GM18870 (cell line): ENCODE results near the gene TCP11.

Source experiments
- ATAC-seq: cut with Tn5 transposase; IDR thresholded peaks from one replicate; pipeline ENCODE4 v1.9.1; 2021; ENCODE audit warnings: moderate library complexity; ENCODE audit not compliant: unreplicated experiment

TCP11 gene

GRCh38 chr6:35082733-35083403 lies 58.3 kb downstream of the TCP11 start:
- no peak for ATAC-seq

DNA sequence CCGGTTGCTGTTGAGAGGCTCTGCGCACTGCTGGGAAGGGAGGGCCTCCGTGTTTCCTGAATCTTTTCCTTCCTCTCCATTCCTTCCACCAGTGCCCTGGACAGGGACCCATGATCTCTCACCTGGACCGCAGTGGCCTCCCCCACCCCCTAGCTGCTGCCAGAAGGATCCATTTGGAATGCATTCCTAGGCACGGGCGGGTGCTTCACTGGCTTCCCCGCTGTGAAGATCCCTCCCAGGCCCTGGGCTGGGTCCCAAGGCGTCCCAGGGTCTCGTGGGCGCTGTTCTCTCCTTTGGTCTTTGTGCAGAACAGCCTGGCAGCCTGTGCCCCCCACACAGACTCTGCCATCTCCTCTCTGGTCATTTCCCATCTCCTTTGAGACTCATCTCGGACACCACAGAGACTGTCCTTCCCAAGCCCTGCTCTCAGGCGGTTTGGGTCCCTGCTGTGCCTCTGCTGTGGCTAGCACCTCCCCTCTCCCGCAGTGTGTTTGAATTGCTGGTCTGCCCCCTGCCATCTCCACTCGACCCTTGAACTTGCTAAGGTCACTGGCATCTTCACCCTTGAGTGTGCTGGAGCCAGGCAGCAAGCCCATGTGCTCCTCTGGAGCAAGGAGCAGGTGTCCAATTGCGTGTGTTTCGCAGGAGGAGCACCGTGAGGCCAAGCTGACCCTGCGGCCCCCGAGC lies 59.0 kb downstream of the TCP11 start:
- no peak for ATAC-seq

DNA sequence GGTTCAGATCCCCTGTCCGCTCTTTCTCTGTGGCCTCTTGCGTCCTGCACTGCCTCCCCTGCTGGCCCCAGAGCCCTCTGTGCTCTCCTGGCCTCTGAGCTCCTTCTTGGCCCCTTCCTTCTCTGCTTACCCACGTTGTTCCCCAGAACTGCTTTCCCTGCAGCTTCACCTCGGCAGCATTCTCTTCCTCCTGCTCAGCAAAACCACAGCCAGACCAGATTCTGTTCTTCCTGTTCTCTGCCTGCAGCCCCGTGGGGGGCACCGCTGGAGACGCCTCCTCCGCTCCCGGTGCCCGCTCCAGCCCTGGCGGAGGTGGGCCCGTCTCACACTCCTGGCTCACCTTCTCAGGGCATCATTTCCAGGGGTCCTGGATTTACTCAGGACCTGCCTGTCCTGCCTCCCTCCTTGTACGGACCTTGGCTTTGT lies 59.7 kb downstream of the TCP11 start:
- no peak for ATAC-seq

DNA sequence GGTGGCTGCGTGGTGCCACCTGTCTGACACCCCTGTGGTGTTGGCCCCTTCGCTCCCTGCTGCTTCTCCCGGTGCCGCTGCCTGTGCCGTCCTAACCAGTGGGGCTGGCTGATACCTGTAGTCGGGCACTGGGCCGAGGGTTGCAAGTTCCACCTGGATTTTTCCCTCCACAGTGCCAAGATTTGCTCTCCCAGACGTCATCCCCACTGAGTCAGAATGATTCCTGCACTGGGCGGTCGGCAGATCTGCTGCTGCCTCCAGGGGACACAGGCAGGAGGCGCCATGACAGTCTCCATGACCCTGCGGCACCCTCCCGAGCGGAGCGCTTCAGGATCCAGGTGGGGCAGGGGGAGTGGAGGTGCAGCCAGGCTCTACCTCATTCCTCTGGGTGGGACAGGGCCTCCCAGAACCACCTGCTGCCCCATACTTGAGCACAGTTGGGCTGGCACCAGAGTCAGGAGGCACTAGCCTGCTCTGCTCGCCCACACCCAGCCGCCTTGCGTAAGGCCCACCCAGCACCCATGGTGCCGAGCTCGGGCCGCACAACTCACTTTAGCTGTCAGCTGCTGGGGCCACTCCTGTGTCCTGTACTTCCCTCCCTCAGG lies 60.2 kb downstream of the TCP11 start:
- ATAC-seq = no peak

- ATAC-seq = no peak
Measured at GRCh38 chr6:35080016-35080680, 61.0 kb downstream of the TCP11 start.

DNA sequence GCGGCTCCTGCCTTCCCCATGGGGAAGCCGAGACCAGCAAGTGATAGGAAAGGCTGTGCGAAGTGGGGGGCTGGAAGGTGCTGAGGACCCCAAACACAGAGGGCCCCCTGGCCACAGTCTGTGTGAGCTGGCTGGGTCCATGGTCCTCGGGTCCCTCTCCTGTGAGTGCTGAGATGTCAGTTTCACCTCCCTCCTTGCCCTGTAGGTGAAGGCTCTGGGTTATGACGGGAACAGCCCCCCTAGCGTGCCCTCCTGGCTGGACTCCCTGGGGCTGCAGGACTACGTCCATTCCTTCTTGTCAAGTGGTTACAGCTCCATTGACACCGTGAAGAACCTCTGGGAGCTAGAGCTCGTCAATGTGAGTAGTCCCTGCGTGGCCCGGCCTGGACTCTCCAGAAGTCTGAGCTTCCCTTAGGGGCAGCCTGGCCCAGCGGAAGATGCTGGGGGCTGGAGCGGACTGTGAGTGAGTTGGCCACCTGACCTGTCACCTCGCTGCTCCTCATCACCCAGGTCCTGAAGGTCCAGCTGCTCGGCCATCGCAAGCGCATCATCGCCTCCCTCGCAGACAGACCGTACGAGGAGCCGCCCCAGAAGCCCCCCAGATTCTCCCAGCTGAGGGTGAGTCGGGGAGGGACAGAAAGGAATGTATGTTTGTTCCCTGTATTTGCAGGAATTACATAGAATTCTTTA lies 61.7 kb downstream of the TCP11 start:
- ATAC-seq = no peak

- ATAC-seq = no peak
Measured at GRCh38 chr6:35078896-35079295, 62.2 kb downstream of the TCP11 start.

- no peak for ATAC-seq
Measured at GRCh38 chr6:35078226-35078850, 62.8 kb downstream of the TCP11 start.

DNA sequence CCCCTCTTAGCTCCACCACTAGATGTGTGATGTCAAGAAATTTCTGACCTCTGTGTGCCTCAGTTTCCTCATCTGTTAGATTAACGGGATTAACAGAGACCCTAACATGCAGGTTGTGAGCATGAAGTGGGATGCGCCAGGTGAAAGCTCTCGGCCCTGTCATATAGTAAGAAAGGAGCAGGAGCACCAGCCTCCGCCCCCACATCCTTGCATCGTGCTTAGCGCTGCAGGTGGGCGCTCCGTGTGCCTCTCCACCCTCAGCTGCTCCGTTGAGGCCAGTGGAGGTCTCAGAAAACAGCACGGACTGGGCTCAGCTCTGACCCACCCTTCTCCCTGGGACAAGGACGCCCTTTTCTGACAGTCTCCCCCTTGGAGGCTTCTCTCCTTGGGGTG lies 63.4 kb downstream of the TCP11 start:
- no peak for ATAC-seq

GRCh38 chr6:35076997-35077712 lies 64.0 kb downstream of the TCP11 start:
- ATAC-seq = no peak

DNA sequence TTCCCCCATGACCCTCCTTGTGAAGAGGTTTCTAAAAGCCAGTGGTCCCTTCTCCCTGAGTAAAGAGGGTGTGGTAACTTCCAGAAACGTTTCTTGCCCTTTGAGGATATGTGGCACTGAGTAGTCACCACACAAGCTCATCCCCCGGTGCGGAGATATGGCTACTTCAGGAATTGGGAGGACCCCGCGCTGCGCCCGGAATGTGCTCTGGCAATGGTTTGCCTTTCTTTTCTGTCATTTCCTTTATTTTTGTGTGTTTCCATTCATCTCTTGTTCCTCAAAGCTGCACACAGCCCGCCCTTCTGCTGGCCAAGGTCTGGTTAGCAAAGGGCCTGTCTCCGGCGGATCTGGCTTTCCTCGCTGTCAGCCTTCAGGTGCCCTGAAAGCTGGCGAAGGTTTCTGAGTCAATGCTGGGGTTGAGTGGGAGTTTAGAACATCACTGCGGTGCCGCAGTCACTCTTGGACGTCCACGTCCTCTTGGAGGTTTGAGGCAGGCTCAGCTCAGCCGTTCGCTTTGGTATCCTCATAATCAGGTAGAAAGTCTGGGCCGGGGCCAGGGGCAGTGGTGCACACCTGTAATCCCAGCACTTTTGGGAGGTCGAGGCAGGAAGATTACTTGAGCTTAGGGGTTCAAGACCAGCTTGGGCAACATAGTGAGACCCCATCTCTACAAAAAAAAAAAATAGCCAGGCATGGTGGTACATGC lies 67.2 kb downstream of the TCP11 start:
- ATAC-seq = no peak

GRCh38 chr6:35073211-35073610 lies 67.9 kb downstream of the TCP11 start:
- no peak for ATAC-seq

DNA sequence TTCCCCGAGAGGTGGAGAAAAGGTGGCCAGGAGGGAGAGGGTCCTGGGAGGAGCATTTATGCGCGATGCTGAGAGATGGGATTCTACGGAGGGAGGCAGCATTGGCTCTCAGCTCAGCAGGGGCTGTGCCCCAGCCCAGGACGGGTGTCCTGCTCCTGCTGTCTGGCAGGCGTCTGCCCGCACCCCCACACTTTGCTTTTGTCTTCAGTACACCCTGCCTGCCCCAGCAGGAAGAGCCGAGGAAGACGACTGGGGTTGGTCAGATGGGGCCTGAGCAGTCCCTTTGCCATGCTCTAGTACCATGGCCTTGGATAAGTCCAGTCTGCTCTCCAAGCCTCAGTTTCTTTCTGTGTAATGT lies 68.5 kb downstream of the TCP11 start:
- no peak for ATAC-seq

GRCh38 chr6:35072051-35072697 lies 69.0 kb downstream of the TCP11 start:
- no peak for ATAC-seq

DNA sequence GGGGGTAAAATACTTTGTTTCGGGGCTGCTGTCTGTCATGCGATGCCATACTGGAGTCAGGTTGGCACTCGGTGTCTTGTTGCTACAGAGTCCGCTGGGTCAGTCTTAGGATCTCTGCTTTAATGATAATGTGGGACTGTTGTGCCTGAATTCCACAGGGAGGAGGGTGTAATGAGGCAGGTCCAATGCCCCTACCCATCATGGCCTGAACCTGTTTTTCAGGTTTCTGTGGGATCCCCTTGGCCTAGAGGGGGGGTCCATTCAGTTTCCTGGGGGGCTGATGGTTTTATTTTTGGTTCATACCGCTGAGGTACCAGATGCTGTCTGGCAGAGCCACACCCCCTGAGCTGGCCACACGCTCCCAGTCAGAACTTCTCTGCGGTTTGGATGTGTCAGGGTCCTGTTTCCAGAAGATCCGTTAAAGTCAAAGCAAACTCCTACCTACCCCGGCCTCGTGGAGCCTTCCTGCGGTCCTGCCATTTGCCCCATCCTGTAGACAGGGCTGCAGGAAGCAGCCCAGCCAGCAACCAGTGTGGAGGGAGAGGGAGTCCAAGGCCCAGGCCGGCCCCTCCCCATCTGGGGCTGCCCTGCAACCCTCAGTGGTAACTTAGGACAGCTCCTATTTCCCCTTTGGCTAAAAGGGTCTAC lies 69.7 kb downstream of the TCP11 start:
- no peak for ATAC-seq

DNA sequence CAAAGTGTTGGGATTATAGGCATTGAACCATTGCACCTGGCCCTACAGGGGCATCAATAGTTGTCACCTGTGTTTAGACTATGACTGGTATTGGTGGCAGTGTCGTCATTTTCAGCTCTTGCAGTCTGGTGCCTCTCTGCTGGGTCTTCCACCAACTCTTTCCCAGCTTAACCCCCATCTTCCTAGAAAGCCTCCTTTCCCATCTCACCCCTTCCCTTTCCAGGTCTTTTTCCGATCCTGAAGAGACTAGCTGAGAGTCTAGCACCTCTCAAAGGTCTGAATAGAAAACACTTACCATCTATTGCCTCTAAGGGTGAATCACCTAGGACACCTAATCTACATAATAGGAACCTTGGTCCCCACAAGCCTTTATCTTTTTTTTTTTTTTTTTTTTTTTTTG lies 71.0 kb downstream of the TCP11 start:
- no peak for ATAC-seq

DNA sequence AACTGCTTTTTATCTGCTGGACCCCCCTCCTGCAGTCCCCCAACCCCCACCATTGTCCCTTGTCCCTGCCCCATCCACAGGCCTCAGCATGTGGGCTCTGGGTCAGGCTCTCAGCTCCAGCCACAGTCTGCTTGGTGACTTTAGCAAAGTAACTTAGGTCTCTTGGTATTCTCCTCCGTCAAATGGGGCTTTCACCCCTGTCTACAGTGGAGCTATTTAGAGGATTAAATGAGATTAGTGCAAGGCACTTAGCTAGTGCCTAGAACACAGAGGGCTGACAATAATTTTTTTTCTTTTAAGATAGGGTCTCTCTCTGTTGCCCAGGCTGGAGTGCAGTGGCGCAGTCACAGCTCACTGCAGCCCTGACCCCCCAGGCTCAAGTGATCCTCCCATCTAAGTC lies 71.9 kb downstream of the TCP11 start:
- no peak for ATAC-seq

- ATAC-seq = no peak
Measured at GRCh38 chr6:35068644-35069043, 72.5 kb downstream of the TCP11 start.

- no peak for ATAC-seq
Measured at GRCh38 chr6:35068206-35068605, 72.9 kb downstream of the TCP11 start.
